A204.1 (cell line): Measurements from ENCODE around the gene SLC32A1.

Experiments used
- FAIRE-seq: peaks from 2 replicates; lab custom pipeline; 2012; peaks lifted over from hg19 to GRCh38; lab: Jason Lieb, UNC

The SLC32A1 gene

GRCh38 chr20:38752029-38752428 lies 27.7 kb downstream of the SLC32A1 start:
- FAIRE-seq, result no peak

DNA sequence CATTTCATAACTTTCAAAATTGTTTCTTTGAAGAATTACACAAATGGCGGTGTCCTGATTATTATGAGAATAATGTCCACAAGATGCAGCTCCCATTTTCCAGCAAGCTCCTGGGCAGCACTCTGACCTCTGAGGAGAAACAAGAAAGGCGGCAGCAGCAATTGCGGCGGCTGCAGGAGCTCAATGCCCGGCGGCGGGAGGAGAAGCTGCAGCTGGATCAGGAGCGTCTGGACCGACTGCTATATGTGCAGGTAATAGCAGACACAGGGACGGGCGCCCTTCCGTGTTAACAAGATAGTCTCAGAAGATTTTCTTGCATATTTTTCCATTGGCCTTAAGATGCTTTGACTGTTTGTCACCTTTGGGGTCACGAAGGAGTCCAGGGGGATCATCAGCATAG lies 30.6 kb downstream of the SLC32A1 start:
- FAIRE-seq, result no peak

DNA sequence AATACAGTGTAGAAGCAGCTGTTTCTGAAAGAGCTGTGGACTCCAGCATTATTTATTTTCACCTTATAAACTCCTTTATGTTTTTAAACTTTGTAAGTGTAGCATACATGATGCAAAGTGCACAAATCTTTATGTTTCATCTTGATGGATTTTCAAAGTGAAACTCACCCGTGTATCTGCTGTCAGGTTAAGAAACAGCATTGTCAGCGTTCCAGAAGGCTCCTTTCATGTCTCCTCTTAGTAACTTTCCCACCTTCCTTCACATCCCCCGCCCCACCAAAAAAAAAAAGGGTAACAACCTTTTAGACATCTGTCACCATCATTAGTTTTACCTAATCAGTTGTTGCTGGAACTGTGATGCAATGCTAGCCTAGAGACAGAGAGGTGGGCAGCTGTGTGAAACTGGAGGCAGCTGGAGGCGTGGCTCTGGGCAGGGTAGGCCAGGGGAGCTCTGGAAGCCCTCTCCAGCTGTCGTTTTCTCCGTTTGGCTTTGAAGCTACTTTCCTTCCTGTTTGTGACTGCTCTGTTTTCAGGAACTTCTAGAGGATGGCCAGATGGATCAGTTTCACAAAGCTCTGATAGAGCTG lies 31.1 kb downstream of the SLC32A1 start:
- no peak for FAIRE-seq

DNA sequence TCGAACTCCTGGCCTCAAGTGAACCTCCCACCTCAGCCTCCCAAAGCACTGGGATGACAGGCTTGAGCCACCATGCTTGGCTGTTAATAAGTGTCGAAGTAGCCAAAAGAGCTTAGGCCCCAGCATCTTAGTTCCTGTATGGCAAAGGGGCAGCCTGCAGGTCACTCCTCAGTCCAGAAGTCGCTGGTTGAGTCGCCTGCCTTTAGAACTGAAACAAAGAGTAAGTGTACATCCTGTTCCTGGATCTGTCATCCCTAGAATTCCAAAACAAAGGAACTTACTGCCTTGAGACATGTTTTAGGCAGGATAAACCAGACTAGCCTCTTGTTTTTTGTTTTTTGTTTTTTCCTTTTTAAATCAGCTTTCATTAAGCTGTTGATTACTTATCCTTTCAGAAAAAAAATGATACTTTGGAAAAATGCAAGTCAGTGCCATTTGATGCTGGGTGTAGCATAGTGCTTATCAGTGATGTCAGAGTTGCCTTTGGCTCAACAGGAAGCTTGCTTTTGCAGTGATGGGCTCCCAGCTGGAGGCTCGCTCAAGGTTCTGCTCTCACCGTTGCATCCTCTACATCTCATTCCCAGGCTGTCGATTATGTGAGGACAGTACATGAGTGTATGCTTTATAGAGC lies 33.0 kb downstream of the SLC32A1 start:
- no peak for FAIRE-seq

GRCh38 chr20:38759106-38759505 lies 34.8 kb downstream of the SLC32A1 start:
- FAIRE-seq, result no peak

GRCh38 chr20:38760978-38761377 lies 36.7 kb downstream of the SLC32A1 start:
- FAIRE-seq, result no peak

GRCh38 chr20:38762174-38762573 lies 37.9 kb downstream of the SLC32A1 start:
- no peak for FAIRE-seq

DNA sequence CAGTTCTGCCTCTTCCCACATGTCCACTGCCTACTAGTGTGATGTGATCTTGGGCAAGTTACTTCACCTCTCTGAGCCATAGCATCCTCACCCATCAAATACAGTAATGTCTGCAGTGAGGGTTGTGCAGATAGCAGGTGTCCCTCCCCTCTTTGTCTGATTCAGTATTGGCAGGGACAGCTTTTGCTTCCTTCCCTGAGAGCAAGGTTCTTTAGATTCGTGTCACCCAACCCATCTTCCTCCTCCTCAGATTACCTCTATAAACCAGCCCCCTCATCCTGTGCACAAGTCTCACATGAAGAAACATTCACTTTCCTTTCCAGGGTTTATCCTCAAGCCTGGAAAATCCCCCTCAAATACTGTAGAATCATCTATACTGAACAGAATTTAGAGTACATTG lies 39.3 kb downstream of the SLC32A1 start:
- no peak for FAIRE-seq

DNA sequence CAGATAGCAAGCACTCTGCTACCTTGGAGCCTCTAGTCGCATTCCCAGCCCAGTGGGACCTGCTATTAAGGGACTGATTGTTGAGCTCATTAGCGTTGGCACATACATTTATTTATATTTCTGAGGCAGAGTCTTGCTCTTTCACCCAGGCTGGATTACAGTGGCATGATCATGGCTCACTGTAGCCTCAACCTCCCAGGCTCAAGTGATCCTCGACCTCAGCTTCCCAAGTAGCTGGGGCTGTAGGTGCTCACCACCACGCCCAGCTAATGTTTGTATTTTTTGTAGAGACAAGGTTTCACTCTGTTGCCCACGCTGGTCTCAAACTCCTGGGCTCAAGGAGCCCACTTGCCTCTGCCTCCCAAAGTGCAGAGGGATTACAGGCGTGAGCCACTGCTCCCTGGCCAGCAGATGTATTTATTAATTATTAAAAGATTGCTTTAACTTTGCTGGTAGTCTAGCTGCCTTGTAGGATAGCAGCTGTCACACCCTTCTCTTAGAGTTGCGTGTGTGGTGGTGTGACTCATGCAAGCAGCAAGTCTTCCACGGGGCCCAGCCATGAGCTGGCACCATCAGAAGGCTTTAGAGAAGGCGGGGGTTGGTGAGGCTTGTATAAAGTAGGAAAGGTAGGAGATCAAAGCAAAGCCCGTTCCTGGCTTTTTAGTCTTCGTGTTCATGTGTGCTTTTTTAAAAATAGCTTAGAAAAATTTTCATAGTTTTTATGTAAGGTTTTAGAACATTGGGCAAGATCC lies 40.5 kb downstream of the SLC32A1 start:
- FAIRE-seq, result no peak

DNA sequence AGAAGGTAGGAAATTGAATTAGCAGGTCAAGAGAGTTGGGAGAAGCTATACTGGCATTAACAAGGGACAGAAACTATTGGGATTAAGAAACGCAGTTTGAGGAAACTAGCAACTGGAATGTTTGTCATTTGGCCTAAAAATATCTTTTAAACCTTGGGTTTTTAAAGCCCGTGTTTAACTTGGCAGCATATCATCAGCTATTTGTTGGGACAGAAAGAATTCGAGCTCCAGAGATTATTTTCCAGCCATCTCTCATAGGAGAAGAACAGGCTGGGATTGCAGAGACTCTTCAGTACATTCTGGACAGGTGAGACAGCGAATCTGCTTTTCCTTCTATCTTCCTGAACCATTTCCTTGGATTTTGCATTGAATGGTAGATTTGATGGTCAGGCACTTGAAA lies 41.8 kb downstream of the SLC32A1 start:
- FAIRE-seq, result no peak

DNA sequence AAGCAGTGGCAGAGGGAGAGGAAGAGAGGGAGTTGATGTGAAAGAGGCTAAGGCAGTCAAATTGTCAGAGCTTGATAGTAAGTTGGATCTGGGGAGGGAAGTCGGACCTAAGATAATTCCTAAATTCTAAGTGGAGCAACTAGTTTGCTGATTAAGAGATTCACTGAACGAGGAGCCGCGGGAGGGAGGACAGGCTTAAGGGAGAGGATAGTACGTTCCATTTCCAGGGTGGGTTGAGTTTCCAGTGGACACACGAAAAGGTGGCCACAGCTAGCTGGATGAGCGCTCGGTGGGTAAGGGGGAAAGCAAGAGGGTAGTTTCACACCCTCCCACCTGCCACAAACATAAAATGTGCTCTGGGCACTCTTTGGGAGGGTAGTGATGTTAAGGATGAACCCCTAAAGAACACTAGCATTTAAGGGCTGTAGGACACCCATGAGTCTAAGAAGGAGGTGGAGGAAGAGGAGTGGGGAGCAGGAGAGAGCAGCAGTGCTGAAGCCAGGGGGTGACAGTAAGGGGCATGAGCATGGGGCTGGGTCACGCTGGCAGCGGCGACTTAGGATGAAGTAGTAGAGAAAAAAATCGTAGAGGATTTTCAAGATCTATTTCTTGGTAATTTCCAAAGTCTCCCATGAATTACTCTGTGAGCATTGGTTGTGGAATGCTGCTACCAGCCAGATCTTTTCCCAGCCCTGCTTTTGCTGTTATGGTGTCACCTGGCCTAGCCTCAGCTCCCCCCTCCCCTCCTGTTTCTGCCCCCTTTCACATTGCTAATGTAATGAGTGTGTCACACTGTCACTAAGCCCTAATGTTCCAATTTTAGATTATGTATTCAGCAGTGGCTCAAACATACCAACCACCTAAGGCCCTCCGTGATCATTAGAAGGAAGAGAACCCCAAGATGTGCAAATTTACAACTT lies 45.4 kb downstream of the SLC32A1 start:
- FAIRE-seq, result no peak

DNA sequence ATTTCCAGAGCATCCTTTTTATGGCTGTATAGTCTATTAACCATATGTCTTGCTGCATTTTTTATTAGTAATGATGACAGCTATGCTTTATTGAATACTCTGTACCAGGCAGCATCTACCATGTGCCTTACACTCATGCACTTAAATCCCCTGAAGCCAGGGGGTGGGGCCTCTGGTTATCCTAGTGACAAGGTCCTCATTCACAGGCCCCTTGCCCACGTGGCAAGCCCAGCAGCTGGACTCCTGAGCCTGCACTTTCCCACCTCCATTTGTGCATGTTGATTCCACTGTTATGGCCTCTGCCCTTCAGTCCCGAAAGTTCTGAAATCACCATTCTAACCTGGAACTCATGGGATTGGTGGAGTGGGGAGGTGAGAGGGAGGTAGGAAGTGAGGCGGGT lies 46.3 kb downstream of the SLC32A1 start:
- no peak for FAIRE-seq

DNA sequence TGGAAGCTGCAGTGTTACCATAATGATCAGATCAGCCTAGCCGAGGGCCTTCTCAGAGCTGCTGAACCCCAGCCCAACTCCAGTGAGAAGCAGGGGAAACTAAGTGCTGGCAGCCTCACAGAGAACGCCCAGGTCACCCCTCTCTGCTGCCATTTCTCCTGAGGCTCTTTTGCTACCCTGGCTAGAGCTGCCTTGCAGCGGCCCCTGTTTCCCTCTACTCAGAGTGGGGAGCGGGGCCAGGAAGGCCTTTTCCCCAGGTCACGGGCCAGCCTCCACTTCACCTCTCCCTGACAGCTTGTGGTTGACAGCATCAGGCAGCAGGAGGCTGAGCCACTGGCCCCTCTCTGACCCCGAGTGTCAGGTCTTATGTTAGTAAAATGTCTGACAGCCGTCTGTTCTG lies 46.7 kb downstream of the SLC32A1 start:
- FAIRE-seq, result no peak

DNA sequence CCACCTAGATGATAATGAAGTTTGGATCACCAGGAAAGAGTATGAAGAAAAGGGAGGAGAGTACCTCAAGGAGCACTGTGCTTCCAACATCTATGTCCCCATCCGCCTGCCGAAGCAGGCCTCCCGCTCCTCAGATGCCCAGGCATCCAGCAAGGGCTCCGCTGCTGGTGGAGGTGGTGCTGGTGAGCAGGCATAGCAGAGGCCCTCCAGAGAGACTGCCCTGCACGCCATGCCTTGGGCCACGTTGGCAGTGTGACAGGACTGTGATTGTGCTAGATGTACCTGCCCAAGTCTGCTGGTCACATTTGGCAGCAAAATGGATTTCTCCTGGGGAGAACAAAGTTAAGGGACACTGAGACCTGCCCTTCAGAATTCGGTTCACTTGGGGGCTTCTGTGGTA lies 47.3 kb downstream of the SLC32A1 start:
- no peak for FAIRE-seq

DNA sequence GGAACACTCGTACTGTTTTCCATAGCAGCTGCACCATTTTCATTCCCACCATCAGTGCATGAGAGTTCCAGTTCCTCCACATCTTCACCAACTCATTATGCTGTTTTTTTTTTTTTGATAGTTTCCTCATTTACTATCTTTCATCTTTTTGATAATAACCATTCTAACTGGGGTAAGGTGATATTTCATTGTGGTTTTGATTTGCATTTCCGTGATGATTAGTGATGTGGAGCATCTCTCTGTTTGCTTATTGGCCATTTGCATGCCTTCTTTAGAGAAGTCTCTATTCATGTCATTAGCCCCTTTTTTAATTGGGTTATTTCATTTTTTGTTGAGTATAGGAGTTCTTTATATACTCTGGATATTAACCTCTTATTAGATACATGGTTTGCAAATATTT lies 49.9 kb downstream of the SLC32A1 start:
- no peak for FAIRE-seq

DNA sequence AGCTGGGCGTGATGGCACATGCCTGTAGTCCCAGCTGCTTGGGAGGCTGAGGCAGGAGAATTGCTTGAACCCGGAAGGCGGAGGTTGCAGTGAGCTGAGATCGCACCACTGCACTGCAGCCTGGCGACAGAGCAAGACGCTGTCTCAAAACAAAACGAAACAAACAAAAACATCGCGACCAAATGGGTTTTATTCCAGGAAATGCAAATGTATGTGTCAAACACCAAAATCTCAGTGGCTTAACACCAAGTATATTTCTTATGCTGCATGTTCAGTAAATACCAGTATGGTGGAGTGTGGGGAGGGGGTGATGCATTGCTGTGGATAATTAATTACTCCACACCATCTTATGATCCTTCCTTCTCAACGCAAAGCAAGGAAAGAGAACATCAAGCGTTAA lies 52.1 kb downstream of the SLC32A1 start:
- FAIRE-seq, result no peak
